HG03442 (cell line): ENCODE measurements around the gene C6orf89.

Experiments used
- ATAC-seq: cut with Tn5 transposase; IDR thresholded peaks from one replicate; pipeline ENCODE4 v1.9.1; 2021; ENCODE audit warnings: mild to moderate bottlenecking, moderate library complexity; ENCODE audit not compliant: unreplicated experiment

The C6orf89 gene, protein sequence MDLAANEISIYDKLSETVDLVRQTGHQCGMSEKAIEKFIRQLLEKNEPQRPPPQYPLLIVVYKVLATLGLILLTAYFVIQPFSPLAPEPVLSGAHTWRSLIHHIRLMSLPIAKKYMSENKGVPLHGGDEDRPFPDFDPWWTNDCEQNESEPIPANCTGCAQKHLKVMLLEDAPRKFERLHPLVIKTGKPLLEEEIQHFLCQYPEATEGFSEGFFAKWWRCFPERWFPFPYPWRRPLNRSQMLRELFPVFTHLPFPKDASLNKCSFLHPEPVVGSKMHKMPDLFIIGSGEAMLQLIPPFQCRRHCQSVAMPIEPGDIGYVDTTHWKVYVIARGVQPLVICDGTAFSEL

DNA sequence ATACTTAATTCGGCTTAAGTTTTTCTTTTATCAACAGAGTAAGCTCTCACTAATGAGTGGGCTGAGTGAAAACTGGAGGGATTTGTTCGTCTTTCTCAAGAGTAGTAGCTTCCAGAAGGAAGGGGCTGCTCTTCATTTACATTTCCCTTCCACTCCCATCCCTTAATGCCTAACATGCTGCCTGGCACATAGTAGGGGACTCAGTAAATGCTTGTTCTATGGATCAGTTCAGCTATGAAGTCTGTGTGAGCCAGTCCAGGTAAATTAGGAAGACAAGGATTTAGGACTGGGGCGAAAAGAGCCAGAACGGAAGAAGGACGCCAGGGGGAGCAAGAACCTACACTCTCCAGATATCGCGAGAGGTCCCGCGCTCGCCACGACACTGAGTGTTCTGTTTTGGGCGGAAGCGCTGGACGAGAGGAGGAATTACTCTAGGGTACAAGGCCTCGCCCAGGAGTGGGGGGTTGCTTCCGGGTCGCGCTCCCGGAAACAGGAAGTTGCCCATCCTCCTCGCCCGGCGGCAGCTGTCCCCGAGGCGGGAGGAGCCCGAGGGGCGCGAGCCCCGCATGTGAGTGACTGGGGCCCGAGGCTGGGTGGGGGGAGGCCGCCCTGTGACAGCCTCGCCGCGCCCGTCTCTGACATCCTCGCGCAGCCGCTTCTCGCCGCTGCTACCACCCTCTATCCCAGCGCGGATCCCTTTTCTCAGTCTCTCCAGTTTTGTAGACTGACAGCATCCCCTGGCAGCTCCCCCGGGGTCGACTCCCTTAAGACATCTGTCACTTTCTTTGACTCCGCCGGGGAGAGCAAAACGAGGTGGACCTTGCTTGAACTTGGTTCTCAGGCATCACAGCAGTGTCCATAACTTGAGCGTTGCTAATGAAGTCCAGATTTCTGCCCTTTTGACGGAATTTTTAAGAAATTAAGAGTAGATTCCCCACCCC lies at the start of gene C6orf89:
Gene C6orf89 (plus strand): TSS at position 492 of the 941 bp plus-strand sequence. CDS start 13,493 bp downstream, outside the sequence.
- peak; percentile 96 for ATAC-seq

DNA sequence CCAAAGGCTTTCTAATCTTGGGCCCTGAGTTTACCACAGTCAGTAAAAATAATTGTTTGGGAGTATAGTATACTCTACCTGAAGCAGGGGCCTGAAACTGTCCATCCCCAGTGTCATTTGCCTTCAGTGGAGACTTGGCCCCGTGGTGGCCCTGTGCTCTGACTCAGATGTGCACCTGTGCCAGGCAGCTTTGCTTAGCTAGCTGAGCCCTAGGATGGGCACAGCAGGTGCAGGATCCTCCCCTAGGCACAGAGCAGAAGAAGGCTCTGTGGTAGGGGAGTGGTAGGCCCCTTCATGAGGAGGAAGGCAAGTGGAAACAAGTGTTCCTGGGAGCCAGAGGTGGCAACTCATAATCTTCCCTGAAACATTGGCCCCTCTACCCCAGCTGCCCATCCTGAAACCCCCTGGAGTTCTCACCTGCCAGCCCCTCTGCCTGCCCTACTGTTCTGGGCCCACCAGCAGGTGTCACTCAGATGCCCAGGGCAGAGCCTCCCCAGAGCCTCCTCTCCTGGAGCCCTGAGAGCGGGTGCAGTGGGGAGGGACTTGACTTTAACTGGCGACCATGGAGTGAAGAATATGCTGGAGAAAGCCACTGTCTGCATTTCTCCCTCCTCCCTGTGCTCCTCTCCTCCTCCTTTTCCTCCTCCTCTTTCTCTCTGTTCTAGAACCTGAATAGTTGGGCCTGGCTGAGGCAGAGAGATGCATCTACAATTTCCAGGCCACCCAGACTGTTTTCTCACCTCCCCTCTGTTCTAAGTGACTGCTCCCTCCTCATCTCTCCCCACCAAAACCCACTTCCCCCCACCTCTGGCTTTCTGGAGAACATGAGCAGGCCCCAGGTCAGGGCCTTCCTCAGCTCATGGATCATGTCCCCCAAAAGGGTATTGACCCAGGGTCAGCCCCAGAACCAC lies 49.4 kb upstream of the C6orf89 start:
- ATAC-seq = no peak

- ATAC-seq = no peak
Observed at GRCh38 chr6:36837022-36837339, 48.8 kb upstream of the C6orf89 start.

DNA sequence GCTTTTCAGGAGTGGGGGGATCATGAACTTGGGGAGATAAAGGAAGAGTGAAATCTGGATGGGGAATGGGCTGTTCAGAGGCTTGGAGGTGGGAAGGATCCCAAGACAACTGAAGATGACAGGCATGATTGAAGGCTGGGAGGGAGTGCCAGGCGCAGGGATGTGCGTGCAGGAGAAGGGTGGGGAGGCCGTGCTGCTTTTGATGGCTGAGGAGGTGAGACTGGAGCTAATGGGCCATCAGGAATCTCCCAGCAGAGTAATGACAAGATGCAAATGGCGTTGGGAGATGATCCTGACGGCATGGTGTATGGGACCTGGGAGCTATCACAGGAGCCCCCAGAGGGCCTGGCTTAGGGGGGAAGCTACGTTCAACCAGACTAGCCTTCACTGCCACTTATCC lies 48.1 kb upstream of the C6orf89 start:
- no peak for ATAC-seq

GRCh38 chr6:36838896-36839748 lies 46.6 kb upstream of the C6orf89 start, which contains the start of gene CPNE5:
CPNE5 (minus strand) TSS chr6:36839444; CDS start chr6:36839377, 67 bp downstream.
- ATAC-seq = no peak

DNA sequence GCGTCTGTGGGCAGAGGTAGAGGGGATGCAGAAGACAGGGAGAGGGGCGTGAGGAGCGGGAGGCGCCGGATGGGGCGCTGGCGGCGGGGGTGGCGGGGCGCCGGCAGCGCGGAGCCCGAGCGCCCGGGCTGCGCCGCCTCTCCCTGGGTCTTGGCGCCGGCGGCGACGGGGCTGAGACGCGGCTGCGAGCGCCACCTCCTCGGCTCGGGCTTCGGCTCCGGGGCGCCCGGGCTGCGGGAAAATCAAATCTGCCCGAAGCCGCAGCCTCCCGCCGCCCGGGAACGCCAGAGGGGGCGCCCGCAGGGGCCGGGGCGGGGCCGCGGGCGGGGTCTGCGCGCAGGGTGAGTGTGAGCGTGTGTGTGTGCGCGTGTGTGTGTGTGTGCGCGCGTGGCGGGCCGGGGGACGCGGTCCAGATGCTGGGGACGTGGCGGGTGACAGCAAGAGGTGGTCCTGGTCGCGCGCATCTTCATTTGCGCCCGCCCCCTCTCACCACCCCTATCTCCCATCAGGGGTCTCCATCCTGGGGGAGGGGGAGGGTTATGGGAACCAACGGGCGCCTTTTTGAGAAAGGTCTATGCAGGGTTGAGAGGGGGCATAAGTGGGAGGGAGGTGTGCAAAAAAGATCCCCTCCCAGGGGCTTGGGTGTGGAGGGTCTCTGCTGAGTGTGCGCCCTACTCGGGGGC lies 45.9 kb upstream of the C6orf89 start:
- ATAC-seq = no peak

- ATAC-seq = no peak
Observed at GRCh38 chr6:36840432-36841403, 45.0 kb upstream of the C6orf89 start.

DNA sequence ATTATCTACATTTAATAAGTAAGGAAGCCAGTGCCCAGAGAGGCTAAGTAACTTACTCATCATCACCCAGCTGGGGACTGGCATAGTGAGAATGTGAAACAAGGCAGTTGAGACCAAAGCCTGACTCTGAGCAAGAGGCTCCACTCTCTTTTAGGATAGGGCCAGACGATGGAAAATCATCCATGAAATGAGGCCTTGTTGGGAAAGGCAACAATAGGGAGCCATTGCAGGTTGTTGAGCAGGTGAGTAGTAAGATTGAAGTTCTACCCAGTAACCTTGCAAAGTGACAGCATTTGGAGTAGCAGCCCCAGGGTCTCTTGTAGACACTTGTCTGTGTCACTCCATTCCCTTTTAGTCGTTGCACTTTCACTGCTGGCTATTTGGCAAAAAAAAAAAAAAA lies 44.0 kb upstream of the C6orf89 start:
- no peak for ATAC-seq

- ATAC-seq = no peak
Observed at GRCh38 chr6:36843170-36843569, 42.6 kb upstream of the C6orf89 start.

GRCh38 chr6:36844232-36845170 lies 41.3 kb upstream of the C6orf89 start:
- no peak for ATAC-seq

DNA sequence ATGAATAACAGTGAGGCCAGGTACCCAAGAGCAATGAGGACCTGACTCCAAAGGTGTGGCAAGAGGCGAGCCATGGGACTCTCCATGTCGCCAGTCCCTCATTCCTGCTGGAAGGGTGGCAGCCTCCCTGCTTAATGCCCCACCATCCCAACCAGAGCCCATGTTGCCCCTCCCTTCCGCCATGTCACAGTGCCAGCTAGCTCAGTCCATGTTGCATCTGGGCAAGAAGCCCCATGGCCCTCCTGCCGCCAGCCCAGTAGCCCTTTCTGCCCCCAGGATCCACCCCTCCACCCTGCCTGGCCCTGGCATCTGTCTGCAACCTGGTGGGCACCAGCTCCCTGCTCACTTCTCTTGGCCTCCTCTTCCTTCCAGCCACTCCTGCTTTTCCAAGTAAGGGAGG lies 40.5 kb upstream of the C6orf89 start:
- no peak for ATAC-seq

DNA sequence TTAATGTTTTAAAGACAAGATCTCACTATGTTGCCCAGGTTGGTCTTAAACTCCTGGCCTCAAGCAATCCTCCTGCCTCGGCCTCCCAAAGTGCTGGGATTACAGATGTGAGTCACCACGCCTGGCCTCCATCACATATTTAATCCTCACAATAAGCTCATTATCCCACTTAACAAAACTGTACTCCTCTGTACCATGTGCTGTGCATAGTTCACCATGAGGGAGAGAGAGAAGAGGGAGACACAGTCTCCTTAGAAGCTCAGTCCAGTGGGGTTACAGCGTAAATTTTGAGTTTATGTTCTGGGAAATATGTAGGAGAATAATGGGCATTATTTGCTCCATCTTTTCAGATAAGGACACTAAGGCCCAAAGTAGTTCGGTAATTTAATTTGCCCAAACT lies 38.6 kb upstream of the C6orf89 start:
- ATAC-seq = no peak

- no peak for ATAC-seq
Observed at GRCh38 chr6:36847991-36848390, 37.8 kb upstream of the C6orf89 start.

- no peak for ATAC-seq
Observed at GRCh38 chr6:36848658-36849441, 36.9 kb upstream of the C6orf89 start.

DNA sequence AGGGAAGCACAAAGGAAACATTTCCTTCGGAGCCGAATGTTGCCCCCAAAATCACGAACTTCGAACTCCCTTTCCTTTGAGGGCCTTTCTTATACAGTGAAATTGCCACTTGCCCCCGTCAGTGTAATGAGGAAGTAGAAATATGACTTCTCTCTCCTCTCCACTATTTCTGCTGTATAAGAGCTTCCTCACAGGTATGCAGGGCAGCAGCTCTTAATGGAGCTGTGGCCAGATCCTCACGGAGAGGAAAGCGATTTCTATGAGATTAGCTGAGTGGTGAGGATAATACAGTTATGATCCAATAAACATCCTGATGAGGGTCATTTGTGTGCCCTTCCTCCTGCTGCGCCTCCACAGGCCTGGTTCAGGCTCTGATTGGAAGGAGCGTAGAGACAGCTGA lies 35.7 kb upstream of the C6orf89 start:
- no peak for ATAC-seq

DNA sequence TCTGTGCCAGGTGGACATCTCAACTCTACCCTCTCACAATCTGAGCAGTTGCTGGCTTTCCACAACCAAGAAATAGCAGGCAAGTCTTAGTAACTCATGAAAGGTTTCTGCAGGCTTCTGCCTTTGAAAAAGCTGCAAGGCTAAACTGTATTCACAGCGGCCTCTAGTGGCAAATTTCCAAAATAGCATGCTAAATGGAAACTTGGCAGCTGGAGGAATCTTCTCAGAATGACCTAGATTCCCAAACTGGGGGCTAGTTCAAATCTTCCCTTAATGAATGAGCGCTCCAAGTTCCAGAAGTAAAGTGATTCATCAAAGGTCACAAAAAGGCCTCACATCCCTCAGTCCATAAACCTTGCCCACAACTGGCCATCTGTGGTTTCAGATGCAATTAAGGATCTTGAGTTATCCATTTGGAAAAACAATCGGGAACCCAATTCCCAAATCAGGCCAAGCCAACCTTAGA lies 34.6 kb upstream of the C6orf89 start:
- ATAC-seq = no peak
